HCT116 (cell line): ENCODE data around the gene CKM.

ENCODE experiments used
- CTCF ChIP-seq, 3 experiments: fragments of 200-600 bp in 1 of 3; sonication (generic) in 1 of 3; IDR thresholded peaks in 2 of 3; conservative IDR thresholded peaks in 1 of 3; 2 replicates each; pipeline ENCODE4 v1.5.1; 2012 to 2017; ENCODE audit warnings: low read depth in 2 of 3, low read length in 2 of 3, antibody characterized with exemption in 1 of 3, borderline replicate concordance in 1 of 3, control low read depth in 1 of 3, mild to moderate bottlenecking in 1 of 3, mixed read lengths in 1 of 3, mixed run types in 1 of 3, moderate library complexity in 1 of 3; ENCODE audit not compliant: insufficient read depth in 1 of 3
- EZH2 ChIP-seq: fragments of 200-600 bp; sonication (generic); IDR thresholded peaks from 2 replicates; pipeline ENCODE4 v1.6.1; 2017; ENCODE audit warnings: antibody characterized with exemption, mixed run types
- EZH2phosphoT487 ChIP-seq: fragments of 200-600 bp; IDR thresholded peaks from 2 replicates; pipeline ENCODE4 v1.6.1; 2018; ENCODE audit warnings: antibody characterized with exemption, borderline replicate concordance
- FOSL1 ChIP-seq: IDR thresholded peaks from 2 replicates; pipeline ENCODE4 v1.6.1; 2012; ENCODE audit warnings: low read depth
- JUND ChIP-seq: IDR thresholded peaks from 2 replicates; pipeline ENCODE4 v1.6.1; 2012
- POLR2A ChIP-seq: IDR thresholded peaks from 2 replicates; pipeline ENCODE4 v1.7.0; 2011; ENCODE audit warnings: borderline replicate concordance; ENCODE audit not compliant: insufficient read depth, insufficient read length; ENCODE audit errors: extremely low read depth
- POLR2AphosphoS5 ChIP-seq: IDR thresholded peaks from 2 replicates; pipeline ENCODE4 v1.6.1; 2011; ENCODE audit warnings: mild to moderate bottlenecking, low read depth, low read length, moderate library complexity
- YY1 ChIP-seq: IDR thresholded peaks from 2 replicates; pipeline ENCODE4 v1.6.1; 2011; ENCODE audit warnings: low read length, low read depth, moderate library complexity, mild to moderate bottlenecking; ENCODE audit not compliant: insufficient replicate concordance; ENCODE audit errors: extremely low read depth
- TF ChIP-seq, protein P1 (sequence below): IDR thresholded peaks from 2 replicates; pipeline ENCODE4 v1.6.1; 2012; ENCODE audit warnings: low read depth
- TF ChIP-seq, protein P2 (sequence below): IDR thresholded peaks from 2 replicates; pipeline ENCODE4 v1.6.1; 2012

DNA sequence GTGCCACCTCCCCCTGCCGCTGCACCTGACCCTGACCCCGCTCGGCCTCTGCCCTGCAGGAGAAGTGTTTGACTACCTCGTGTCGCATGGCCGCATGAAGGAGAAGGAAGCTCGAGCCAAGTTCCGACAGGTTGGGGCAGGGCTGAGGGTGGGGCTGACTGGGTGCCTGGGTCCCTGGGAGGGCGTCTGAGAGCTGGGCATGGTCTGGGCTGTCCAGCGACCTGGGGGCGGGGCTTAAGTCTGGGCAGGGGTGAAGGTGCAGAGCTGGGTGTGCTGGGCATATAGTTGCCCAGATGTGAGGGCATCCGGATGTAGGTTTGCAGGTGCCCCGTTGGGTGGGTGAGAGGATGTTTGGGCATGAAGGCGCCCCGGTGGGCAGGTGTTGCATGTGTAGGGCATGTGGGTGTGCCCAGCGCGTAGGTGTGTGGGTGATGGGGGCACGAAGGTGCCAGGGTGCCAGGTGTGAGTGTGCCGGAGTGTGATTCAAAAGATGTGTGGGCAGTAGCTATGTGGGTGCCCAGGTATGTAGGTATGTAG, 57.8 kb downstream of the CKM start:
- TF ChIP-seq, protein P1, sequence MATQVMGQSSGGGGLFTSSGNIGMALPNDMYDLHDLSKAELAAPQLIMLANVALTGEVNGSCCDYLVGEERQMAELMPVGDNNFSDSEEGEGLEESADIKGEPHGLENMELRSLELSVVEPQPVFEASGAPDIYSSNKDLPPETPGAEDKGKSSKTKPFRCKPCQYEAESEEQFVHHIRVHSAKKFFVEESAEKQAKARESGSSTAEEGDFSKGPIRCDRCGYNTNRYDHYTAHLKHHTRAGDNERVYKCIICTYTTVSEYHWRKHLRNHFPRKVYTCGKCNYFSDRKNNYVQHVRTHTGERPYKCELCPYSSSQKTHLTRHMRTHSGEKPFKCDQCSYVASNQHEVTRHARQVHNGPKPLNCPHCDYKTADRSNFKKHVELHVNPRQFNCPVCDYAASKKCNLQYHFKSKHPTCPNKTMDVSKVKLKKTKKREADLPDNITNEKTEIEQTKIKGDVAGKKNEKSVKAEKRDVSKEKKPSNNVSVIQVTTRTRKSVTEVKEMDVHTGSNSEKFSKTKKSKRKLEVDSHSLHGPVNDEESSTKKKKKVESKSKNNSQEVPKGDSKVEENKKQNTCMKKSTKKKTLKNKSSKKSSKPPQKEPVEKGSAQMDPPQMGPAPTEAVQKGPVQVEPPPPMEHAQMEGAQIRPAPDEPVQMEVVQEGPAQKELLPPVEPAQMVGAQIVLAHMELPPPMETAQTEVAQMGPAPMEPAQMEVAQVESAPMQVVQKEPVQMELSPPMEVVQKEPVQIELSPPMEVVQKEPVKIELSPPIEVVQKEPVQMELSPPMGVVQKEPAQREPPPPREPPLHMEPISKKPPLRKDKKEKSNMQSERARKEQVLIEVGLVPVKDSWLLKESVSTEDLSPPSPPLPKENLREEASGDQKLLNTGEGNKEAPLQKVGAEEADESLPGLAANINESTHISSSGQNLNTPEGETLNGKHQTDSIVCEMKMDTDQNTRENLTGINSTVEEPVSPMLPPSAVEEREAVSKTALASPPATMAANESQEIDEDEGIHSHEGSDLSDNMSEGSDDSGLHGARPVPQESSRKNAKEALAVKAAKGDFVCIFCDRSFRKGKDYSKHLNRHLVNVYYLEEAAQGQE, result no peak
- TF ChIP-seq YY1, result no peak
- TF ChIP-seq CTCF (IDR thresholded peaks at IDR 0.05 in 2 of 3, conservative IDR thresholded peaks at IDR 0.05 in 1 of 3; ENCODE audit: borderline replicate concordance in 1 of 3, insufficient read depth in 1 of 3, low read depth in 2 of 3, low read length in 2 of 3), result no peak
- no peak for TF ChIP-seq POLR2A
- TF ChIP-seq POLR2AphosphoS5, result no peak
- TF ChIP-seq, protein P2, sequence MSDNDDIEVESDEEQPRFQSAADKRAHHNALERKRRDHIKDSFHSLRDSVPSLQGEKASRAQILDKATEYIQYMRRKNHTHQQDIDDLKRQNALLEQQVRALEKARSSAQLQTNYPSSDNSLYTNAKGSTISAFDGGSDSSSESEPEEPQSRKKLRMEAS, result no peak
- TF ChIP-seq FOSL1, result no peak
- no peak for TF ChIP-seq EZH2
- no peak for TF ChIP-seq EZH2phosphoT487
- no peak for TF ChIP-seq JUND
